ENCODE results near the gene LRATD1. TPM values are rescaled to one million over a fixed set of nuclear protein-coding genes. Genes with fewer than 3 reads are reported as not detected.

The LRATD1 gene
- total RNA-seq, 1 experiment from 2014 or later, result 0.31 TPM

GRCh38 chr2:14675489-14675888 lies 43.0 kb downstream of the LRATD1 start:
- no peaks in the 10 kb centered on the region for H3K9me3 ChIP-seq (ENCODE audit: control insufficient read depth, low read depth, low read length)
- H3T11ph ChIP-seq (ENCODE audit: low read length), result no peak overlapping the region
- Mint-ChIP-seq H3K27me3 (ENCODE audit: low read depth) (peaks cover 4% of the 10 kb centered on the region), H3K9me3 (no peaks in the 10 kb centered on the region), H3K36me3 (ENCODE audit: insufficient read depth in 1 of 3, low read depth in 3 of 3) (no peaks in the 10 kb centered on the region), H3K27ac (no peak overlapping the region), H3K4me3 (no peak overlapping the region), H3K4me1 (peaks cover 4 to 8% of the 10 kb centered on the region in 2 experiments; a peak in 3 of 4 replicates)
- no peaks in the 10 kb centered on the region for H3K4me1 ChIP-seq (ENCODE audit: insufficient read depth, low read length)
- H2AK5ac ChIP-seq (ENCODE audit: insufficient read length, low read length), result no peak overlapping the region
- H4K91ac ChIP-seq (ENCODE audit: insufficient read length, low read depth, low read length), result no peak overlapping the region
- H3K56ac ChIP-seq (ENCODE audit: insufficient read length, low read depth, low read length), result no peak overlapping the region
- no peak overlapping the region for H3K14ac ChIP-seq (ENCODE audit: insufficient read depth, low read length)
- H4K20me1 ChIP-seq (ENCODE audit: control insufficient read depth, insufficient read depth, insufficient read length), result no peaks in the 10 kb centered on the region
- WGBS (ENCODE audit: extremely low coverage, insufficient read length, low lambda C conversion rate), result no CpG with 5 or more reads among the region's 1 CpG
- H3K4me2 ChIP-seq (ENCODE audit: insufficient read depth, insufficient read length, low read length), result no peak overlapping the region
- no peak overlapping the region for H2AFZ ChIP-seq (ENCODE audit: low read length)
- no peaks in the 10 kb centered on the region for H3K79me2 ChIP-seq (ENCODE audit: insufficient read depth, low read length)
- H3K18ac ChIP-seq (ENCODE audit: insufficient read length, low read depth, low read length), result no peak overlapping the region
- no peak overlapping the region for H3K4ac ChIP-seq (ENCODE audit: low read depth, low read length)
- H2BK5ac ChIP-seq (ENCODE audit: insufficient read length, low read length), result no peak overlapping the region
- H3K23me2 ChIP-seq (ENCODE audit: insufficient read length, low read depth, low read length, poor library complexity, severe bottlenecking), result no peaks in the 10 kb centered on the region
- H3K9ac ChIP-seq (ENCODE audit: extremely low read depth, insufficient read length, low read length), result no peak overlapping the region
- no peak overlapping the region for H4K8ac ChIP-seq (replicated peaks; ENCODE audit: insufficient read length, low read depth, low read length)
- H2BK12ac ChIP-seq (ENCODE audit: insufficient read length, low read depth, low read length), result no peak overlapping the region
- H3K27ac ChIP-seq (ENCODE audit: insufficient read length, low read depth, low read length), result no peak overlapping the region
- no peak overlapping the region for H2BK15ac ChIP-seq (ENCODE audit: low read depth, low read length)
- no peak overlapping the region for H2BK20ac ChIP-seq (ENCODE audit: low read depth, low read length, poor library complexity, severe bottlenecking)
- no peak for DNase-seq
- H3K23ac ChIP-seq (ENCODE audit: insufficient read length, low read depth, low read length), result no peak overlapping the region
- TF ChIP-seq, protein P1, sequence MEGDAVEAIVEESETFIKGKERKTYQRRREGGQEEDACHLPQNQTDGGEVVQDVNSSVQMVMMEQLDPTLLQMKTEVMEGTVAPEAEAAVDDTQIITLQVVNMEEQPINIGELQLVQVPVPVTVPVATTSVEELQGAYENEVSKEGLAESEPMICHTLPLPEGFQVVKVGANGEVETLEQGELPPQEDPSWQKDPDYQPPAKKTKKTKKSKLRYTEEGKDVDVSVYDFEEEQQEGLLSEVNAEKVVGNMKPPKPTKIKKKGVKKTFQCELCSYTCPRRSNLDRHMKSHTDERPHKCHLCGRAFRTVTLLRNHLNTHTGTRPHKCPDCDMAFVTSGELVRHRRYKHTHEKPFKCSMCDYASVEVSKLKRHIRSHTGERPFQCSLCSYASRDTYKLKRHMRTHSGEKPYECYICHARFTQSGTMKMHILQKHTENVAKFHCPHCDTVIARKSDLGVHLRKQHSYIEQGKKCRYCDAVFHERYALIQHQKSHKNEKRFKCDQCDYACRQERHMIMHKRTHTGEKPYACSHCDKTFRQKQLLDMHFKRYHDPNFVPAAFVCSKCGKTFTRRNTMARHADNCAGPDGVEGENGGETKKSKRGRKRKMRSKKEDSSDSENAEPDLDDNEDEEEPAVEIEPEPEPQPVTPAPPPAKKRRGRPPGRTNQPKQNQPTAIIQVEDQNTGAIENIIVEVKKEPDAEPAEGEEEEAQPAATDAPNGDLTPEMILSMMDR (conservative IDR thresholded peaks at IDR 0.05), result no peak
- no peaks in the 10 kb centered on the region for H3K79me1 ChIP-seq (ENCODE audit: insufficient read depth, low read depth, low read length, poor library complexity, severe bottlenecking)
- H2BK120ac ChIP-seq (ENCODE audit: low read depth, low read length, poor library complexity, severe bottlenecking), result no peak overlapping the region
- no peaks in the 10 kb centered on the region for H3K27me3 ChIP-seq (ENCODE audit: insufficient read depth, low read length)
- no peak overlapping the region for H4K5ac ChIP-seq (ENCODE audit: insufficient read length, low read depth, low read length)

Measured in H9 (cell line).